Choroid plexus epithelial cell (primary cell): Measurements from ENCODE around the gene FIGN.

ENCODE experiments used
- DNase-seq: peaks from one replicate; pipeline ENCODE4 v3.0.0-alpha.2; 2010; ENCODE audit warnings: low read depth
- H3K4me3 ChIP-seq: 2 replicates; pipeline ENCODE4 v1.5.1; 2011; ENCODE audit warnings: low read depth, mild to moderate bottlenecking, control low read depth, low read length, moderate library complexity
- TF ChIP-seq, protein P1 (sequence below): conservative IDR thresholded peaks from 2 replicates; pipeline ENCODE4 v1.5.1; 2011; ENCODE audit warnings: low read depth, mild to moderate bottlenecking, control low read depth, inconsistent platforms, low read length, moderate library complexity

The FIGN gene

GRCh38 chr2:163737563-163737962, 1.8 kb upstream of the FIGN start:
- no peak for DNase-seq
- no peak overlapping the region for H3K4me3 ChIP-seq
- TF ChIP-seq, protein P1, sequence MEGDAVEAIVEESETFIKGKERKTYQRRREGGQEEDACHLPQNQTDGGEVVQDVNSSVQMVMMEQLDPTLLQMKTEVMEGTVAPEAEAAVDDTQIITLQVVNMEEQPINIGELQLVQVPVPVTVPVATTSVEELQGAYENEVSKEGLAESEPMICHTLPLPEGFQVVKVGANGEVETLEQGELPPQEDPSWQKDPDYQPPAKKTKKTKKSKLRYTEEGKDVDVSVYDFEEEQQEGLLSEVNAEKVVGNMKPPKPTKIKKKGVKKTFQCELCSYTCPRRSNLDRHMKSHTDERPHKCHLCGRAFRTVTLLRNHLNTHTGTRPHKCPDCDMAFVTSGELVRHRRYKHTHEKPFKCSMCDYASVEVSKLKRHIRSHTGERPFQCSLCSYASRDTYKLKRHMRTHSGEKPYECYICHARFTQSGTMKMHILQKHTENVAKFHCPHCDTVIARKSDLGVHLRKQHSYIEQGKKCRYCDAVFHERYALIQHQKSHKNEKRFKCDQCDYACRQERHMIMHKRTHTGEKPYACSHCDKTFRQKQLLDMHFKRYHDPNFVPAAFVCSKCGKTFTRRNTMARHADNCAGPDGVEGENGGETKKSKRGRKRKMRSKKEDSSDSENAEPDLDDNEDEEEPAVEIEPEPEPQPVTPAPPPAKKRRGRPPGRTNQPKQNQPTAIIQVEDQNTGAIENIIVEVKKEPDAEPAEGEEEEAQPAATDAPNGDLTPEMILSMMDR, result no peak

DNA sequence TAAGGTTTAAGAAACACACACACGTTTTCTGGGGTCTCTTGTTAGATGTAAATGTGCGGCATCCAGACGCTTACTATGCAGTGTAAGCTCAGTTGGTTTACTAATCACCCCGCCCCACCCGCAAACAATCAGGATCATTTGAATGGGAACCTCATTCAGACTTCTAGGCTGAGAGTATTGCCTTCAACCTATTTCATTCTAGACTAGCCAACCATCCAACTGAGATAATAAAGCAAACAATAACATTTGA, 1.3 kb upstream of the FIGN start:
- H3K4me3 ChIP-seq, result peak overlapping the region; percentile 85
- no peak for DNase-seq
- TF ChIP-seq, protein P1, result no peak

GRCh38 chr2:163736433-163737189, 803 bp upstream of the FIGN start:
- H3K4me3 ChIP-seq, result peak overlapping the region; percentile 85
- TF ChIP-seq, protein P1, result peak; percentile 53
- DNase-seq, result peak; percentile 49

DNA sequence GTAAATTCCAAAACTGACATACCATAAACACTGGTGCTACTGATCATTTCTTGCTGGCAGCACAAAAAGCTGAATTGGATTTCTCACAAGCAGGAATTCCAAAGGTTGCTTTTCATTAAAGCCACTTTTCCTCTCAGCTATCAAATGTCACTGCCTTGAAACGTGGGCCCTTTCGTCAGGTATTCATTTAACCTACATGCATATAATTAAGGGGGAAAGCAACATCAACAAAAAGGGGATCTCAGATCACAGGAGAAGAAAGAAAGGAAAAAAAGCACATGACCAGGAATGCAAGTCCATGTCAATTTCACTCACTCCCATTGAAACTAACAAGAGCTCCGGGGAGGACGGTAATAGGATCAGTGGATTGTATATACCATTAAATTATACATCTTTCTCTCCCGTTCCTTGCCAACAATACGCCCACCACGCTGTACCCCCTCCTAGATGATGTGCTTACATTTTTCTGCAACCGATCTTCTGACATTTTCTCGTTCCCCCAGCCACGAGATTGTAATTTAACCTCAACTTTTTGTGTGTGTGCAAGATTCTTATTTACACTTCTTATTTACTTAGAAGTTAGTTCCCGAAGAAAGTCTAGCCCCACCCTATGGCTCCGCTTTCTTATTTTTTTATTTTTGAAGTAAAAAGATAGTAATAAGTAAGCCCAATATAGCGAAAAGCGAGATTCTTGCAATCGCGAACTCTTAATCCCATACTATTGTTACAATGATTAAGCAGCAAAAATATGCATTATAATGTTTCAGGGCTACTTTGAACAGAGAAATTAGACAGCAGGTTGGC, 725 bp downstream of the FIGN start:
- TF ChIP-seq, protein P1, result no peak
- peak; percentile 41 for DNase-seq
- peak overlapping the region; percentile 85 for H3K4me3 ChIP-seq

- no peak for DNase-seq
- H3K4me3 ChIP-seq, result peak overlapping the region; percentile 85
- TF ChIP-seq, protein P1, result no peak
Measured at GRCh38 chr2:163734401-163734800, 1.4 kb downstream of the FIGN start.

- TF ChIP-seq, protein P1, result no peak
- peak overlapping the region; percentile 85 for H3K4me3 ChIP-seq
- no peak for DNase-seq
Measured at GRCh38 chr2:163733956-163734355, 1.9 kb downstream of the FIGN start.
